NCI-H446 (cell line): ENCODE results near the gene NLRP5.
A peak's percentile ranks its signal among the peaks of the same experiment; 100 is the strongest.
"Not testable (repeated sequence)": the region's sequence is repeated elsewhere in the genome, so short reads cannot be mapped to it uniquely, and the experiment has no call there.

ENCODE experiments used
- DNase-seq, 2 experiments: peaks; one replicate each; lab custom pipeline; 2025; lab: John Stamatoyannopoulos, UW

Gene NLRP5

DNA sequence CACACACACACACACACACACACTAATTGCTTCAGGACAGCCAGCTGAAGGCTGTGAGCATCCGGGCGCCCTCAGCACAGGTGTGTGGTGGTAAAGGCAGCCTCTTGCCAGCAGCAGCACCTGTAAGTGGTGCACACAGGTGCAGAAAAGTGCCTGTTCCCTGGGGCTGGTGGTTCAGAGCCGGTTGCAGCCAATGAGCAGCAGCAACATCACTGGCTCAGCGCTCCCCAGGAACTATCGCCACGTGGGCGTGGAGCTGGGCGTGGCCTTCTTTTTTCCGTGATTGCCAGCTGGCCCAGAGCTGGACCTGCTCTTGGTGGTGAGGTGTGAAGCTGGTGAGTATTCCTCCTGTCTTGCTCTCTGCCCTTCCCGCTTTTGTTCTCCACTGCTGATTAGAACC, at the start of gene NLRP5:
Gene NLRP5 (plus strand): TSS at position 289 of the 400 bp plus-strand sequence.
- no peak for DNase-seq

DNA sequence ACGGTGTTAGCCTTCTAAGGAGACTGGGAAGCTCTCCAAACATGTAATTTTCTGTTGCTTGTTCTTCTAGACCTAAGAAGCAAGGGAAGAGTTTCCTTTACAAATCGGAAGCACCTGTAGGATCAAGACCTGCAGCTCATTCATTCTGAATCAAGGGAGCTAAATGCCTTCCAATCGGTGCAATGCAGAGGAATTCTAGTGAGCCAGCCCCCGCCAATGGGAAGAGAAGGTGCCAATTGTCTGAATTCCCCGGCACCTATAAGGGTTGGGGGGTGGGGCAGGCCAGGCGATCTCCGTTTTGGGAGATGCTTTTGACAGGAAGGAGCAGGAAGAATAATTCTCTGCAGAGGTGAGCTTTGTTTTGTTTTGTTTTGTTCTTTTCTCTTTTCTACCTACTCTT, 47.4 kb upstream of the NLRP5 start:
- DNase-seq, result no peak

DNA sequence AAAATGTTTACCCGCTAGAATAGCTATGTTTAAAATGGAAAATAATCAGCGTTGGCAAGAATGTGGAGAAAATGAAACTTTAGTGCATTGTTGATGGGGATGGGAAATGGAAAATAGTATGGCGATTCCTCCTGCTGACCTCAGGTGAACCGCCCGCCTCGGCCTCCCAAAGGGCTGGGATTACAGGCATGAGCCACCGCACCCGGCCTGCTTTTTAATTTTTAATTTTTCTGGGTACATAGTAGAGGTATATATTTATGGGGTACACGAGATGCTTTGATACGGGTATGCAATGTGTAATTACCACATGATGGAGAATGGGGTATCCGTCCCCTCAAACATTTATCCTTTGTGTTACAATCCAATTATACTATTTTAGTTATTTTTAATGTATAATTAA, 46.3 kb upstream of the NLRP5 start:
- DNase-seq, result no peak

DNA sequence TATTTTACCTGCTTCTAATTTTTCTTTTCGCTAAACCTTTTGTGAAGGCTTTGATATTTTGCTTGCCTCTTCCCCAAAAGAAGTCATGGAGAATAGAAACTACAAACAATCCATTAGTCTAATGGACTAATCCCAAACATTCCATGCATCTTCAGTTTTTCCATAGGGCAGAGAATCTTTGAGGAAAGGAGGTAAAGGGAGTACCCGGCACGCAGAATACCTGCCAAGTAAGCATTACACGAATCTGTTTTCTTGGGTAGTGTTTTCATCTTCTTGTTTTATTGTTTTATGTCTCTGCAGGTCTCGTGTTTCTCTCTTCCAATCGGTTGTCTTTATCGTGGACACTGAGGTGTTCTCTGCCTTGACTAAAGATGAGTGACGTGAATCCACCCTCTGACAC, 39.0 kb upstream of the NLRP5 start, which contains the start of gene NLRP8:
Gene NLRP8 (plus strand): TSS at position 301 of the 400 bp plus-strand sequence.
- DNase-seq, result no peak

DNA sequence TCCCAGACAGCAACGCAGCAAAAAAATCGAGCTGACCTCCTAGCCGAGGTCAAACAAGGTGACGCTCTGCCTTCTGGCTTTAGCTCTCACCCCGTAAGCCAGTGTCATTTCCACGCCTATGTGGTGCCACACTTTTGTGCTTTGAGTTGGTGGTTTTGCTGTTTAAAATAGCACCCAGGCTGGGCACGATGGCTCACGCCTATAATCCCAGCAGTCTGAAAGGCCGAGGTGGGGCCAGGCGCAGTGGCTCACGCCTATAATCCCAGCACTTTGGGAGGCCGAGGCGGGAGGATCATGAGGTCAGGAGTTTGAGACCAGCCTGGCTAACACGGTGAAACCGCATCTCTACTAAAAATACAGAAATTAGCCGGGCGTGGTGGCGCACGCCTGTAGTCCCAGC, 36.0 kb upstream of the NLRP5 start:
- DNase-seq, result not testable (repeated sequence)

DNA sequence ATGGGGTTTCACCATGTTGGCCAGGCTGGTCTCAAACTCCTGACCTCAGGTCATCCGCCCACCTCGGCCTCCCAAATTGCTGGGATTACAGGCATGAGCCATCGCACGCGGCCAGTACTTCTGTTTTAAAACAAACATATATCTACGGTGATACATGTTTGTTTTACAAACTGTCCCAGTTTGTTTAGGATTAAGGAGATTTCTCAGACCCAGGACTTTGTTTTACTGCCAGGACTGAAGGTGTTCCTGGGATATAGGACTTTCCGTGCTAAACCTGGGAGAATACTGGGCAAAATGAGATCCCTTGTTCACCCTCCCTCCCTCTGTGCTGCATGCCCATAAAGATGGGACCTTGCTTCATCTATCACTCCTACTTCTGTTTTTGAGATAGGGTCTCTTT, 30.1 kb upstream of the NLRP5 start:
- DNase-seq, result no peak

DNA sequence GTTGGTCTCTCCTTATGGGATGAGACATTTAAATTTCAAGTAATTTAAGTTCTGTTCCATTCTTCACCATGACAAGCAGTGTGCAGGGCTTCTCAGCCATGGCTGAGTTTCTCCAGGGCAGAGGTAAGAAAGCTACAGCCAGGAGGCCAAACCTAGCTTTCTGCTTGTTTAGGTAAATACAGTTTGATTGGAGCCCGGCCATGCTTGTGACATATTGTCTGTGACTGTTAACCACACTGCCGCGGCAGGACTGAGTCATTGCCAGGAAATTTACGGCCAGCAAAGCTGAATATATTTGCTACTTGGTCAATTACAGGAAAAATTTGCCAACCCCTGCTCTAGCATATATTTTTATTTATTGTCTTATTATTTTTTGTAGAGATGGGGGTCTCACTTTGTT, 28.2 kb upstream of the NLRP5 start:
- no peak for DNase-seq

DNA sequence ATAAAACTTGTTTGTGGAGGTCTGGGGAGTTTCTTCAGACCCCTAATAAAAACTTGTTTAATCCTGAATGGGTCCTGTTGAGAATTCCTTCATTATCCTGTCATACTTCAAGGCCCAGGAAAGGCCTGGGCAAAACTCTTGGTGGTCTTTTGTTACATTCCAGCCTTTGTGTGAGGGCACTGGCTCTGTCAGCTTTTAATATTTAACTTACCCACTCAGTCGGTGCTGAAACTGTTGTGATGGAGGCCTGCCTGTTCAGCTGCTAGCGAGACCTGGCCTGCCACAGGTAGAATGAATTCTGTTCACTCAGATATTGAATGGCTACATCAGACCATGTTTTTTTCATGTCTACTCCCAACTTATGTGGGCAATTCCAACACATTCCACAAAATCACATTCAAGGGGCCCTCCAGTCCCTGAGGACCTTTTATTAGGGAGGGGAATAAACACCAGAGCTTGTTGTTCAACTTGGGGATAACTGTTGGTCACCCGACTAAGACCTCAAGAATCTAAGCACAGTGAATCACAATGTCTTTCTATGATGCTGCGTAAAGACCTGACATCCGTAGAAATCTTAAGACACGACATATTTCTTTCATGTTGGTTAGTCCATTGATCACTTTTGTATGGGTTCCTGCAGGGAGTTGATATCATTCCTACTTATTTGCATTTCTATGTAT, 26.4 kb upstream of the NLRP5 start:
- no peak for DNase-seq

DNA sequence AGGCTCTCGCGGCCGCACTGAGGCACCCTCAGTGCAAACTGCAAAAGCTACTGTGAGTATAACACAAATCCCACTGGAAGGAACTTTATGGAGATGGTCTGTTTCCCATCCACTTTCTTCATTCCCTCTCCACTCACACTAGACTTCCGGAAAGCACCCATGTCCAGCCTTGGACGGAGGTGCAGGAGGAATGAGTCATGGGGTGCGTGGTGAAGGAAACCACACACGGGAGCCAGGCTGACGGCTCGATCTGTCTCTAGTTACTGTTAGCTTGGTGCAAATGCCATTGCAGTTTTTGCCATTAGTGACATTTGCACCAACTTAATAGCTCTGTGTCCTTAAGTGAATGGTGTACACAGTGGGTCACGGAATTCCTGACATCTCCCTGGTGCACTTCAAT, 24.4 kb upstream of the NLRP5 start:
- DNase-seq, result no peak

DNA sequence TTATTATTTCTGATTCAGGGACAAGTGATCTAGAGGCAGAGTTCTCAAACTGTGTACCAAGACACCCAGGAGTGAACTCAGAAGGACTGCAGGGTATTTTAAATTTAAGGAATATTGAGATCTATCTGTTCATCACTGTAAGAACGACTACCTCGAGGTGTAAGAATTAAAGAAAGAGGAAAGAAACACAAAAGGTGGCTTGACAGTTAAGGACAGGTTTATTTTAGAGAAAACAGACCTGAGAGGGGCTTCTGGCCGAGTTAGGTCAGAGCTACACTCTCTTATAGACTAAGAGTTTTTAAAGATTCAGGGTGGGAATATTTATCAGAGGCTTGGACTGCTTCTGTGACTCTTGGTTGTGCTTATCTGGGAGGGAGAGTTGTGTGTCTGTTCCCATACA, 12.6 kb upstream of the NLRP5 start:
- DNase-seq, result no peak

DNA sequence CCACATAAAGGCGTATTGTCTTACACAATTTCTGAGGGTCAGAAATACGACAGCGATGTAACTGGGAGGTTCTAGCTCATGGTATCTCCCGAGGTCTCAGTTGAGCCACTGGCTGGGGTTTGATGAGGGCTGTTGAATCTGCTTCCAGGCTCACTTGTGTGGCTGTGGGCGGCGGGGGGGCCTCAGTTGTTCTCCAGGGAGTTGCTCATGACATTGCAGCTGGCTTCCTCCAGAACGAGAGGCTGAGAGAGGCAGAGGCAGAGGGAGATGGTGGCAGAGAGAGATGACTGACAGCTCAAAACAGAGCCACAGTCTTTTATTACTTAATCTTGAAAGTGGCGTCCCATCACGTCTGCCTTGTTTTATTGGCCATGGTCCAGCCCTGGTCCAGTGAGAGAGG, 6.2 kb upstream of the NLRP5 start:
- DNase-seq, result no peak

DNA sequence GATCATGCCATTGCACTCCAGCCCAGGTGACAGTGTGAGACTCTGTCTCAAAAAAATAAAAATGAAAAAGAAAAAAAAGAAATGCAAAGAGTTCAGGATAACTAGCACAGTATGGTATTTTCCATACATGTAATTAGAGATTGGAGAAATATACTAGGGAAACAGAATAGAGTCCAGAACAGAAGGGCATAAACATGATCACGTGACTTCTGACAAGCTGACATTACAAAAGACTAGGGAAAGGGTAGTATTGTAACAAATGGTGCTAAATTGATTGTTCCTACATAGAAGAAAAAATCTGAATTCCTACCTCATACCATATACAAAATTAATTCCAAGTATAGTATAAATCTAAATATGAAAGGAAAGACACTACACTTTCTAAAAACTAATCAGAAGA, 1.3 kb upstream of the NLRP5 start:
- no peak for DNase-seq

DNA sequence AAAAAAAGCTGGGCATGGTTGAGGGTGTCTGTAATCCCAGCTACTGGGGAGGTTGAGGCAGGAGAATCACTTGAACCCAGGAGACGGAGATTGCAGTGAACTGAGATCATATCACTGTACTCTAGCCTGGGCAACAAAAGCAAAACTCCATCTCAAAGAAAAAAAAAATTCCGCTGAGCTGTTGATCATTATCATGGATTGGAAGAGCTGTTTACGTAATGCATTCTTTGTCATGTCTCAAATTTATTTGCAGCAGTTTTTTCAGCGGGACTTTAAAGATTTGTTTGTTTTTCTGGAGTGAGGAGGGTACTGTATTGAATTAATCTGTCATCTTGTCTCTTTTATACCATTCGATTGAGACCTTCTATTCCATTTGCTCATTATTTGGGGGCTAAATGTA, 4.3 kb downstream of the NLRP5 start:
- DNase-seq, result no peak

DNA sequence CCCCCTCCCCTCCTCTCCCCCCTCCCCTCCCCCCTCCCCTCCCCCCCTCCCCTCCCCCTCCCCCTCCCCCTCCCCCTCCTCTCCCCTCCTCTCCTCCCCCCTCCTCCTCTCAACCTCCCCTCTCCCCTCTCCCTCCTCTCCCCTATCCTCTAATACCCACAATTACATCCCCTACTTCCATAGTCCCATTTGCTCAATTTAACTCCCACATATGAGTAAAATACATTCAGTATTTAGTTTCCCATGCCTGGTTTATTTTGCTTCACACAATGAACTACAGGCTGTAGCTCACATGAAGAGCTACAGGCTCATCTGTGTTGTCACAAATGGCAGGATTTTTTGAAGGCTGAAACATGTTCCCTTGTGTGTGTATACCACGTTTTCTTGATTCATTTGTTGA, 6.9 kb downstream of the NLRP5 start:
- DNase-seq, result no peak

DNA sequence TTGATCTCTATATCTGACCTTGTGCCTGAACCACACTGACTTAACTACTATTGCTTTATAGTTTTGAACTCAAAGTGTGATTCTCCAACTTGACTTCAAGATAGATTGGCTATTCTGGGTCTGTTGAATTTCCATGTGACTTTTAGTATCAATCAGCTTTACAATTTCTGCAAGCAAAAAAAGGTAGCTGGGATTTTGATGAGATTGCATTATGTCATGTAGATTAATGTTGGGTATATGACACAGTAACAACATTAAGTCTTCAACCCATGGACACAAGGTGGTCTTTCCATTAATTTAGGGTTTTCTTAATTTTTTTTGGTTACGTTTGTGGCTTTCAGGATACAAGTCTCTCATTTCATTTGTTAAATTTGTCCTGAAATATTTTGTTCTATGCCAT, 28.2 kb downstream of the NLRP5 start:
- no peak for DNase-seq

DNA sequence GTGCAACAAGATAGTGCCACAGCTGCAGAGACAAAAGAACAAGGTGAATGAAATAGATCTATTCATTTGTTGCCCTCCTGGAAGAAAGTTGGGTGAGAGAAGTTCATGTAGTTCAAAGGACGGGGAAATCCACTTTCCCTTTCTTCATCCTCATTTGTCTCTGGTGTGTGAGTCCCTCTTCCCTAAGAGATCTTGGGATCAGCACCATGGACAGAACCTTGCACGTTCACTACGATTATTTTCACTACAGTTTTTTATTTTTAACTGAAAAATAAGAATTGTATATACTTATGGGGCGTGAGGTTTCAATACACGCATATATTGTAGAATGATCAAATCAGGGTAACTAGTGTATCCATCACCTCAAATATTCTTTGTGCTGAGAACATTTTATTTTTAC, 29.2 kb downstream of the NLRP5 start:
- no peak for DNase-seq

DNA sequence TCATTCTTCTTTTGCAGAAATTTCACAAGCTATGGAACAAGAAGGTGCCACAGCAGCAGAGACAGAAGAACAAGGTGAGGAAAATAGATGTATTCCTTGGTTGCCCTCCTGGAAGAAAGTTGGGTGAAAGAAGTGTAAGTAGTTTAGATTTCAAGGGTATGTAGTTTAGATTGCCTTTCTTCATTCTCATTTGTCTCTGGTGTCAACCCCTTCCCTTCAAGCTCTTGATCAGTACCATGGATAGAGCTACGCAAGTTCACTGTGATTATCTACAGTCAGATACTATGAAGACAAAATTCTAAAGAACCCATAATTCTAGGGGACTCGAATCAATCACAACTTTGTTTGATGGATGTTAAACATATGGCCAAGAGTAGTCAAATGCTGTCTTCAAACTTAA, 32.8 kb downstream of the NLRP5 start:
- not testable (repeated sequence) for DNase-seq

DNA sequence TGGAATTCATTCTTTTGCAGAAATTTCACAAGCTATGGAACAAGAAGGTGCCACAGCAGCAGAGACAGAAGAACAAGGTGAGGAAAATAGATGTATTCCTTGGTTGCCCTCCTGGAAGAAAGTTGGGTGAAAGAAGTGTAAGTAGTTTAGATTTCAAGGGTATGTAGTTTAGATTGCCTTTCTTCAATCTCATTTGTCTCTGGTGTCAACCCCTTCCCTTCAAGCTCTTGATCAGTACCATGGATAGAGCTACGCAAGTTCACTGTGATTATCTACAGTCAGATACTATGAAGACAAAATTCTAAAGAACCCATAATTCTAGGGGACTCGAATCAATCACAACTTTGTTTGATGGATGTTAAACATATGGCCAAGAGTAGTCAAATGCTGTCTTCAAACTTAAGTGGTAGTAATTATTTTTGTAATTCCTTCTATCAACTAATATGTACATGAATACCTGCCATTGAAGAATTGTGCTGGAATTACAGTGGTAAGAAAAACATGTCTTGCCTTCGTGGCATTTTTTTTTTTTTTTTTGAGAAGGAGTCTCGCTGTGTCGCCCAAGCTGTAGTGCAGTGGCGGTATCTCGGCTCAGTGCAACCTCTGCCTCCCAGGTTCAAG, 33.9 kb downstream of the NLRP5 start:
- not testable (repeated sequence) for DNase-seq

DNA sequence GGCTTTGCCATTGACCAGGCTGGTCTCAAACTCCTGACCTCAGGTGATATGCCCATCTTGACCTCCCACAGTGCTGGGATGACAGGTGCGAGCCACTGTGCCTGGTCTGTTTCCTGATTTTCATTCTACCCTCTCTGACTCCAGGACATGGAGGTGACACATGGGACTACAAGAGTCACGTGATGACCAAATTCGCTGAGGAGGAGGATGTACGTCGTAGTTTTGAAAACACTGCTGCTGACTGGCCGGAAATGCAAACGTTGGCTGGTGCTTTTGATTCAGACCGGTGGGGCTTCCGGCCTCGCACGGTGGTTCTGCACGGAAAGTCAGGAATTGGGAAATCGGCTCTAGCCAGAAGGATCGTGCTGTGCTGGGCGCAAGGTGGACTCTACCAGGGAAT, 40.2 kb downstream of the NLRP5 start:
- no peak for DNase-seq

DNA sequence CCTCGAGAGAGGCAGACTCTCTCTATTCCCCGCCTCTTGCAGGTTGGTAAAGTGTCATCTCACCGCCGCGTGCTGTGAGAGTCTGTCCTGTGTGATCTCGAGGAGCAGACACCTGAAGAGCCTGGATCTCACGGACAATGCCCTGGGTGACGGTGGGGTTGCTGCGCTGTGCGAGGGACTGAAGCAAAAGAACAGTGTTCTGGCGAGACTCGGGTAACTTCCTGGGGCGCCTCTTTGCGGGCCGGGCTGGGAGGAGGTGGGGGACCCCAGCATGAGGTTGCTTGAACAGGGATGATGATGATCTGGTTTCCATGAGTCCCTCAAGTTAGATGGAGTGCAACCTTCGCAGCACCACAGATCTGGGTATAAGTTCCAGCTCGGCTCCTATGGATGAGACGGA, 67.0 kb downstream of the NLRP5 start:
- DNase-seq, result no peak

DNA sequence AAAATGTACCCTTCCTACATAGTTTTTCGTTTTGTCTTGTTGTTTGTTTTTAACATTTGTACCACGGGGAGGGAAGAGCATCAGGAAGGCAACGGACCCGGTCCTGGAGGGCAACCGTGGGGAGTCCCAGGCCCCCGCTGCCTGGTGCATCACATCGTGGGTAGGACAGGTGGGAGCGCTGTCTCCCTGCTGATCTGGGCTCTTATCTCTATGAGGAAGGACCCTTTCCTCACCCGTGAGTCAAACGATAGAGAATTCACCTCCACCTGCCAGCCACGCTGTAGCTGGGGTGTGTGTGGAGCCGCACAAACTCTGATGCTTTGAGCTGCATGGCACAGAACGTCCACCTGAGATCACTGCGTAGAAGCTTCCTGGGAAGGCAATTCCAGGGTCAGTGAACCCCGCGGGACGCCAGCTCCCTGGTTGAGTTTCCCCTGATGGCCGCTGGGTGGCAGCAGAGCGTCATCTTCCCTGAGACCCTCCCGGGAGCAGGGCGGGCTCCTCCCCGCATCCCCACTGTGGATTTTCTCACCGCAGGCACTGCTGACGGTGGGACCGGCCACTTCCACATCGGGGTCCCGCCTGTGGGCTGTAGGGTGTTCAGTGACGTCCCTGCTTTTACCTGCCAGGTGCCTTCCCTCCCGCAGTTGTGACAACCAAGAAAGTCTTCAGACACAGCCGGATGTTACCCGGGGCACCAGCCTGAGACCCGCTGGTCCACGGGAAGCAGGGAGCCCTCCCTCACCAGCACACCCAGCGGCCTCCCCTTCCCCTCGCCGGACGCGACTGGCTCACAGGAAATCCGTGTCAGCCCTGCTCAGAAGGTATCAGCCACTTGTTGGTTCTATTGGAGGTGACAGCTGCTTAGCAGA, 79.8 kb downstream of the NLRP5 start:
- DNase-seq, result peak; percentile 24 to 75

DNA sequence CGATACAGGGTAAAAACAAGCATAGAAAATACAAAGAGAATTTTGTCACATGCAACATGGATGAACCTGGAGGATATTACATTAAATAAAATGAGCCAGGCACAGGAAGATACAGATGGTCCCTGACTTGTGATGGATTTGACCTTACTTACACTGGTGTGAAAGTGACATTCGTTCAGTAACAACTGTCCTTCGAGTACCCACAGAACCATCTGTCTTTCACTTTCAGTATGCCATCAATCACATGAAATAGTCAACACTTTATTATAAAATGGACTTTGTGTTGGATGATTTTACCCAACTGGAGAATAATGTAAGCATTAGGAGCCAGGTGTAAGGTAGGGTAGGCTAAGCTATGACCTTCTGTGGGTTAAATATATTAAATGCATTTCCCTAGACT, 83.1 kb downstream of the NLRP5 start:
- DNase-seq, result no peak

DNA sequence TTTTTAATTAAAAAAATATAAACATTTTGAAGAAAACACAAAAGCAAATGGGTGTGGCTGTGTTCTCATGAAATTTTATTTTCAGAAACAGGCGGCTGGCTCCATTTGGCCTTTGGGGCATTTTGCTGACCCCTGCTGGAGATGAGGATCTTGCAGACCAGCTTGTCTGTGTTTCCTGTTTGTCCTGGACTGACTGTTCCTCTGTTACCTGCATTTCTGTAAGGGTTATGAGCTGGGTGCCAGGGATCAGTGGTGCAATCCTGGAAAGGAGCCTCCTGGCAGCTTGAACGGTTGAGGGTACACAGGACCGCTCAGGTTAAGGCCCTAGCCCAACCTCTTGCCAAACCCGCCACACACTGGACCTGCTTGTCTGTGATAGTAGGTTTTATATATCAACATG, 84.6 kb downstream of the NLRP5 start:
- DNase-seq, result peak in 1 of 2 experiments; percentile 17
